Liver (tissue), 9 donors: ENCODE measurements around the gene FGFR3. TPM values are rescaled to one million over a fixed set of nuclear protein-coding genes. Genes with fewer than 3 reads are reported as not detected.

Source experiments
- DNase-seq: peaks from one replicate; pipeline ENCODE4 v3.0.0-alpha.2; 2017; ENCODE audit warnings: low spot score
- H3K27ac ChIP-seq, 2 donors: one replicate each; pipeline ENCODE4 v1.7.0; 2013; ENCODE audit warnings: inconsistent platforms in 2 of 2, low read length in 2 of 2, control low read depth in 1 of 2, low read depth in 1 of 2, mild to moderate bottlenecking in 1 of 2
- H3K27me3 ChIP-seq, 4 donors: one replicate each; pipeline versions ENCODE4 v1.6.1 to v1.7.0; 2013; ENCODE audit warnings: low read length in 3 of 4, inconsistent platforms in 1 of 4, mild to moderate bottlenecking in 1 of 4, moderate library complexity in 1 of 4; ENCODE audit not compliant: control insufficient read depth in 4 of 4, insufficient read depth in 4 of 4
- H3K36me3 ChIP-seq, 4 donors: one replicate each; pipeline versions ENCODE4 v1.6.1 to v1.7.0; 2013; ENCODE audit warnings: low read length in 3 of 4, mild to moderate bottlenecking in 3 of 4, low read depth in 1 of 4, moderate library complexity in 1 of 4; ENCODE audit not compliant: control insufficient read depth in 4 of 4, insufficient read depth in 3 of 4
- H3K4me1 ChIP-seq, 4 donors: one replicate each; pipeline versions ENCODE4 v1.6.1 to v1.7.0; 2013; ENCODE audit warnings: low read length in 3 of 4, mild to moderate bottlenecking in 3 of 4, moderate library complexity in 1 of 4; ENCODE audit not compliant: control insufficient read depth in 4 of 4, insufficient read depth in 4 of 4
- H3K4me3 ChIP-seq, 3 donors: one replicate each; pipeline versions ENCODE4 v1.6.1 to v1.7.0; 2013; ENCODE audit warnings: low read length in 3 of 3, control low read depth in 1 of 3, low read depth in 1 of 3, mild to moderate bottlenecking in 1 of 3
- H3K9ac ChIP-seq, 2 donors: one replicate each; pipeline ENCODE4 v1.7.0; 2013; ENCODE audit warnings: low read length in 2 of 2, mild to moderate bottlenecking in 2 of 2, moderate library complexity in 2 of 2, control low read depth in 1 of 2, low read depth in 1 of 2
- H3K9me3 ChIP-seq, 4 donors: one replicate each; pipeline versions ENCODE4 v1.6.1 to v1.7.0; 2013; ENCODE audit warnings: low read length in 3 of 4; ENCODE audit not compliant: control insufficient read depth in 4 of 4
- EGR1 ChIP-seq, 2 donors: IDR thresholded peaks; 2 replicates each; pipeline ENCODE4 v1.6.1; 2016 to 2018; ENCODE audit warnings: antibody characterized with exemption in 2 of 2, low read depth in 2 of 2
- FOXA1 ChIP-seq: IDR thresholded peaks from 2 replicates; pipeline ENCODE4 v1.6.1; 2016; ENCODE audit warnings: antibody characterized with exemption
- FOXA2 ChIP-seq: IDR thresholded peaks from 2 replicates; pipeline ENCODE4 v1.6.1; 2016; ENCODE audit warnings: antibody characterized with exemption
- GABPA ChIP-seq, 2 donors: IDR thresholded peaks in 1 of 2; conservative IDR thresholded peaks in 1 of 2; 2 replicates each; pipeline ENCODE4 v1.6.1; 2016; ENCODE audit warnings: antibody characterized with exemption in 2 of 2, mild to moderate bottlenecking in 1 of 2, moderate library complexity in 1 of 2
- HNF4A ChIP-seq, 2 donors: conservative IDR thresholded peaks; 2 replicates each; pipeline ENCODE4 v1.6.1; 2016; ENCODE audit warnings: antibody characterized with exemption in 2 of 2, mild to moderate bottlenecking in 2 of 2
- HNF4G ChIP-seq: IDR thresholded peaks from 2 replicates; pipeline ENCODE4 v1.6.1; 2016; ENCODE audit warnings: antibody characterized with exemption
- JUND ChIP-seq, 2 donors: IDR thresholded peaks; 2 replicates each; pipeline ENCODE4 v1.6.1; 2016; ENCODE audit warnings: antibody characterized with exemption in 2 of 2
- NR2F2 ChIP-seq: IDR thresholded peaks from 2 replicates; pipeline ENCODE4 v1.6.1; 2016; ENCODE audit warnings: antibody characterized with exemption
- RAD21 ChIP-seq, 2 donors: IDR thresholded peaks; 2 replicates each; pipeline ENCODE4 v1.6.1; 2016; ENCODE audit warnings: antibody characterized with exemption in 2 of 2, mild to moderate bottlenecking in 2 of 2
- RXRA ChIP-seq, 2 donors: IDR thresholded peaks; 2 replicates each; pipeline ENCODE4 v1.6.1; 2017 to 2018; ENCODE audit warnings: antibody characterized with exemption in 2 of 2, mild to moderate bottlenecking in 1 of 2
- SP1 ChIP-seq: IDR thresholded peaks from 2 replicates; pipeline ENCODE4 v1.6.1; 2018; ENCODE audit warnings: antibody characterized with exemption, mild to moderate bottlenecking
- TAF1 ChIP-seq: conservative IDR thresholded peaks from 2 replicates; pipeline ENCODE4 v1.6.1; 2016; ENCODE audit warnings: antibody characterized with exemption, mild to moderate bottlenecking
- YY1 ChIP-seq: IDR thresholded peaks from 2 replicates; pipeline ENCODE4 v1.6.1; 2016; ENCODE audit warnings: antibody characterized with exemption, mild to moderate bottlenecking
- WGBS: extraction: QIAGEN DNeasy Blood & Tissue Kit; methylation state at CpG from one replicate; pipeline ENCODE4 v1.1.7; 2013; 5-methylcytosine and 5-hydroxymethylcytosine counted together
- polyA plus RNA-seq, 2 donors: library from polyadenylated mRNA; stranded (reverse) in 1 of 2; unstranded in 1 of 2; fragments of 200-250 nt in 1 of 2; fragments of >200 nt in 1 of 2; fragmentation: Nextera tagmentation in 1 of 2; extraction: Ambion mirVana in 1 of 2; gene quantifications; one replicate each; pipeline versions ENCODE4 v1.2.1 to v1.2.3, GENCODE V29; 2013 to 2015
- total RNA-seq, 2 donors: library from RNA; depleted of rRNA; stranded (reverse); fragments of >200 nt; gene quantifications; one replicate each; pipeline ENCODE4 v1.2.3, GENCODE V29; 2014
- TF ChIP-seq, protein P1 (sequence below): IDR thresholded peaks from 2 replicates; pipeline ENCODE4 v1.6.1; 2016; ENCODE audit warnings: antibody characterized with exemption
- TF ChIP-seq, protein P2 (sequence below): fragments of 150-350 bp; IDR thresholded peaks from 2 replicates; pipeline ENCODE4 v1.5.1; 2017; ENCODE audit warnings: improper control_type of control experiment, low read depth, low read length; ENCODE audit not compliant: missing input control
- TF ChIP-seq, protein P3 (sequence below): IDR thresholded peaks from 2 replicates; pipeline ENCODE4 v1.6.1; 2016; ENCODE audit warnings: antibody characterized with exemption
- TF ChIP-seq, protein P4 (sequence below): IDR thresholded peaks from 2 replicates; pipeline ENCODE4 v1.6.1; 2016; ENCODE audit warnings: antibody characterized with exemption
- TF ChIP-seq, protein P5 (sequence below): IDR thresholded peaks from 2 replicates; pipeline ENCODE4 v1.6.1; 2016; ENCODE audit warnings: antibody characterized with exemption, mild to moderate bottlenecking
- donor health status: healthy.
- donor health status: healthy.
- donor health status: healthy.
- donor health status: healthy.
- donor health status: healthy.

Gene FGFR3
- total and polyA plus RNA-seq, 4 donors, result 5.6 to 40.0 (median 29.1) TPM

DNA sequence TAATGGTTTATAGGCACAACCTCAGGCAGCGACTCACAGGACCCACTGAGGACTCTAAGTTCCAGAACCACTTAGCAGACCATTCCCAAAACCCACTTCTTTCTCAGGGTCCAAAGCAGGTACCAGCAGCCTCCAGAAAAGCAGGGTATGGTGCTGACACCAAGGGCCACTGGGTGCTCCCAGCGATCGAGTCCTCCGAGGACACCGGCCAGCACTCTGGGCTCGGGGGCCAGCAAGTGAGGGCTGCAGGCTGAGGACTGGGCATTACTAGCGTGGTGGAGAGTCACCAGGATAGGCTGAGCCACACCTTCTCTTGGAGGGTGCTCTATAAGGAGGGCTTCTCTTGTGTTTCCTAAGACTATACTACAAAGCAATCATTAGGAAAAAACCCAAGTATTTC lies 43.6 kb downstream of the FGFR3 start:
- no peak for DNase-seq
- H3K36me3 ChIP-seq, result peaks cover 19 to 68% (median 44%) of the 10 kb centered on the region in 4 donors

DNA sequence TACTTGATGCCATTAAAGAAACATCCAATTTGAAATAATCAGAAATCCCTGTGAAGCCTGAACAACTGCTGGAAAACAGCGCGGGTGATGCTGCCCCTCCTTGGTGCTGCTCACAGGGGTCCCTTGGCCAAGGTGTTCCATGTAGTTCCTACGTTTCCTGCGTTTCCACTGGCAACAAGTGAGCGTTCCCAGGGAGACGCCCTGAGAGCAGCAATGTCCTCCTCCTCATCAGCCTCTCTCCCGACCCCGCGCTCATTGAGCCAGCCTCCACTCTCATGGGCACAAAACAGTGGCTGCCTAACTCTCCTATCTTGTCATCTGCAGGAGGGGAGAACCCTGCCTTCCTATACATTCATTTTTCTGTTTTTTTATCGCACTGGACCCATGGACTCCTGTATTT lies 44.0 kb downstream of the FGFR3 start:
- H3K4me3 ChIP-seq, result no peak overlapping the region
- TF ChIP-seq YY1 (no peak), SP1 (no peak), FOXA2 (no peak), NR2F2 (no peak), GABPA (IDR thresholded peaks at IDR 0.05 in 1 of 2, conservative IDR thresholded peaks at IDR 0.05 in 1 of 2) (no peak), RXRA (IDR thresholded peaks at IDR 0.05) (no peak), RAD21 (IDR thresholded peaks at IDR 0.05) (no peak), HNF4A (conservative IDR thresholded peaks at IDR 0.05) (no peak), TAF1 (no peak), JUND (IDR thresholded peaks at IDR 0.05) (no peak), FOXA1 (no peak), HNF4G (no peak), EGR1 (IDR thresholded peaks at IDR 0.05; ENCODE audit: low read depth in 2 of 2) (no peak)
- TF ChIP-seq, protein P1, sequence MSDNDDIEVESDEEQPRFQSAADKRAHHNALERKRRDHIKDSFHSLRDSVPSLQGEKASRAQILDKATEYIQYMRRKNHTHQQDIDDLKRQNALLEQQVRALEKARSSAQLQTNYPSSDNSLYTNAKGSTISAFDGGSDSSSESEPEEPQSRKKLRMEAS, result no peak
- TF ChIP-seq, protein P2, sequence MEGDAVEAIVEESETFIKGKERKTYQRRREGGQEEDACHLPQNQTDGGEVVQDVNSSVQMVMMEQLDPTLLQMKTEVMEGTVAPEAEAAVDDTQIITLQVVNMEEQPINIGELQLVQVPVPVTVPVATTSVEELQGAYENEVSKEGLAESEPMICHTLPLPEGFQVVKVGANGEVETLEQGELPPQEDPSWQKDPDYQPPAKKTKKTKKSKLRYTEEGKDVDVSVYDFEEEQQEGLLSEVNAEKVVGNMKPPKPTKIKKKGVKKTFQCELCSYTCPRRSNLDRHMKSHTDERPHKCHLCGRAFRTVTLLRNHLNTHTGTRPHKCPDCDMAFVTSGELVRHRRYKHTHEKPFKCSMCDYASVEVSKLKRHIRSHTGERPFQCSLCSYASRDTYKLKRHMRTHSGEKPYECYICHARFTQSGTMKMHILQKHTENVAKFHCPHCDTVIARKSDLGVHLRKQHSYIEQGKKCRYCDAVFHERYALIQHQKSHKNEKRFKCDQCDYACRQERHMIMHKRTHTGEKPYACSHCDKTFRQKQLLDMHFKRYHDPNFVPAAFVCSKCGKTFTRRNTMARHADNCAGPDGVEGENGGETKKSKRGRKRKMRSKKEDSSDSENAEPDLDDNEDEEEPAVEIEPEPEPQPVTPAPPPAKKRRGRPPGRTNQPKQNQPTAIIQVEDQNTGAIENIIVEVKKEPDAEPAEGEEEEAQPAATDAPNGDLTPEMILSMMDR, result no peak
- TF ChIP-seq, protein P3, sequence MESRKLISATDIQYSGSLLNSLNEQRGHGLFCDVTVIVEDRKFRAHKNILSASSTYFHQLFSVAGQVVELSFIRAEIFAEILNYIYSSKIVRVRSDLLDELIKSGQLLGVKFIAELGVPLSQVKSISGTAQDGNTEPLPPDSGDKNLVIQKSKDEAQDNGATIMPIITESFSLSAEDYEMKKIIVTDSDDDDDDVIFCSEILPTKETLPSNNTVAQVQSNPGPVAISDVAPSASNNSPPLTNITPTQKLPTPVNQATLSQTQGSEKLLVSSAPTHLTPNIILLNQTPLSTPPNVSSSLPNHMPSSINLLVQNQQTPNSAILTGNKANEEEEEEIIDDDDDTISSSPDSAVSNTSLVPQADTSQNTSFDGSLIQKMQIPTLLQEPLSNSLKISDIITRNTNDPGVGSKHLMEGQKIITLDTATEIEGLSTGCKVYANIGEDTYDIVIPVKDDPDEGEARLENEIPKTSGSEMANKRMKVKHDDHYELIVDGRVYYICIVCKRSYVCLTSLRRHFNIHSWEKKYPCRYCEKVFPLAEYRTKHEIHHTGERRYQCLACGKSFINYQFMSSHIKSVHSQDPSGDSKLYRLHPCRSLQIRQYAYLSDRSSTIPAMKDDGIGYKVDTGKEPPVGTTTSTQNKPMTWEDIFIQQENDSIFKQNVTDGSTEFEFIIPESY, result no peak
- TF ChIP-seq, protein P4, sequence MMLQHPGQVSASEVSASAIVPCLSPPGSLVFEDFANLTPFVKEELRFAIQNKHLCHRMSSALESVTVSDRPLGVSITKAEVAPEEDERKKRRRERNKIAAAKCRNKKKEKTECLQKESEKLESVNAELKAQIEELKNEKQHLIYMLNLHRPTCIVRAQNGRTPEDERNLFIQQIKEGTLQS, result no peak
- TF ChIP-seq, protein P5, sequence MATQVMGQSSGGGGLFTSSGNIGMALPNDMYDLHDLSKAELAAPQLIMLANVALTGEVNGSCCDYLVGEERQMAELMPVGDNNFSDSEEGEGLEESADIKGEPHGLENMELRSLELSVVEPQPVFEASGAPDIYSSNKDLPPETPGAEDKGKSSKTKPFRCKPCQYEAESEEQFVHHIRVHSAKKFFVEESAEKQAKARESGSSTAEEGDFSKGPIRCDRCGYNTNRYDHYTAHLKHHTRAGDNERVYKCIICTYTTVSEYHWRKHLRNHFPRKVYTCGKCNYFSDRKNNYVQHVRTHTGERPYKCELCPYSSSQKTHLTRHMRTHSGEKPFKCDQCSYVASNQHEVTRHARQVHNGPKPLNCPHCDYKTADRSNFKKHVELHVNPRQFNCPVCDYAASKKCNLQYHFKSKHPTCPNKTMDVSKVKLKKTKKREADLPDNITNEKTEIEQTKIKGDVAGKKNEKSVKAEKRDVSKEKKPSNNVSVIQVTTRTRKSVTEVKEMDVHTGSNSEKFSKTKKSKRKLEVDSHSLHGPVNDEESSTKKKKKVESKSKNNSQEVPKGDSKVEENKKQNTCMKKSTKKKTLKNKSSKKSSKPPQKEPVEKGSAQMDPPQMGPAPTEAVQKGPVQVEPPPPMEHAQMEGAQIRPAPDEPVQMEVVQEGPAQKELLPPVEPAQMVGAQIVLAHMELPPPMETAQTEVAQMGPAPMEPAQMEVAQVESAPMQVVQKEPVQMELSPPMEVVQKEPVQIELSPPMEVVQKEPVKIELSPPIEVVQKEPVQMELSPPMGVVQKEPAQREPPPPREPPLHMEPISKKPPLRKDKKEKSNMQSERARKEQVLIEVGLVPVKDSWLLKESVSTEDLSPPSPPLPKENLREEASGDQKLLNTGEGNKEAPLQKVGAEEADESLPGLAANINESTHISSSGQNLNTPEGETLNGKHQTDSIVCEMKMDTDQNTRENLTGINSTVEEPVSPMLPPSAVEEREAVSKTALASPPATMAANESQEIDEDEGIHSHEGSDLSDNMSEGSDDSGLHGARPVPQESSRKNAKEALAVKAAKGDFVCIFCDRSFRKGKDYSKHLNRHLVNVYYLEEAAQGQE, result no peak
- H3K27me3 ChIP-seq, result no peaks in the 10 kb centered on the region
- H3K4me1 ChIP-seq, result no peaks in the 10 kb centered on the region
- 96% methylated on average over 10 of the region's 10 CpGs for WGBS
- H3K9me3 ChIP-seq, result no peaks in the 10 kb centered on the region
- H3K27ac ChIP-seq, result no peak overlapping the region
- H3K36me3 ChIP-seq, result peaks cover 19 to 70% (median 43%) of the 10 kb centered on the region in 4 donors
- no peak overlapping the region for H3K9ac ChIP-seq
- DNase-seq, result no peak

More for the DNA sequence above, 43.6 kb downstream of the FGFR3 start:
- Histone ChIP-seq H3K4me3 (no peak overlapping the region), H3K4me1 (no peaks in the 10 kb centered on the region), H3K27ac (no peak overlapping the region), H3K9me3 (no peaks in the 10 kb centered on the region), H3K9ac (no peak overlapping the region), H3K27me3 (no peaks in the 10 kb centered on the region)
- 95% methylated on average over 7 of the region's 7 CpGs for WGBS
- TF ChIP-seq HNF4A (conservative IDR thresholded peaks at IDR 0.05) (no peak), RAD21 (IDR thresholded peaks at IDR 0.05) (no peak), RXRA (IDR thresholded peaks at IDR 0.05) (no peak), TAF1 (no peak)
